ENCODE measurements around the gene XCL2.
"Not testable (repeated sequence)": the region's sequence is repeated elsewhere in the genome, so short reads cannot be mapped to it uniquely, and the experiment has no call there.

Gene XCL2, protein sequence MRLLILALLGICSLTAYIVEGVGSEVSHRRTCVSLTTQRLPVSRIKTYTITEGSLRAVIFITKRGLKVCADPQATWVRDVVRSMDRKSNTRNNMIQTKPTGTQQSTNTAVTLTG

DNA sequence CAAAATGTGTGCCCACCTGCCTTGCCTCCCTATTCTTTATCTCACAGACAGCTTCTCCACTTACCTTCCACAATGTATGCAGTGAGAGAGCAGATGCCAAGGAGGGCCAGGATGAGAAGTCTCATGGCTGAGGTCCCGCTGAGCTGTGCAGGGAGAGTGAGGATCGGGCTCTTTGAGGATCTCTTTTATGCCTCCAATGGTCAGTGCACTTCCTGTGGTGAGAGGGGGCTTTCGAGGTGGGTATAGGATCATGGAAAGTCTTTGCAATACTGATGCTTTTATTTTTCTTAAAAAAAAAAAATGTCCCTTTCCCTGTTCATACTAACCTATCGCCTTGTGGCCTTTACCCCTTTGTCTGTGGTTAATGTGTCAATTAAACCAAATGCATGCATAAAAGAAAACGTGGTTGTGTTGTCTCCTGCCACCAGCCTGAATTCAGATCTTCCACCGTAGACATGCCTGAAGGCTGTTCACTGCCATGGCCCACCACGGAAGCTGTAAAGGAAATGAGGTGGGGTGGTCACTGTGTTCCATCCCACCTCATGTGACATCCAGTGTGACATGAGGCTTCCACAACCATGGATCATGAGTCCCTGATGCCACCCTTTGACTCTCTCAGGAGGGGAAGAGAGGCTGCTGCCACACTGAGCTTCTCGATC, at the start of gene XCL2:
Gene XCL2, minus strand, starts transcription at position 158 of the 659 bp plus-strand sequence. Its CDS starts 33 bp downstream, at position 125.
- not testable (repeated sequence) for DNase-seq

DNA sequence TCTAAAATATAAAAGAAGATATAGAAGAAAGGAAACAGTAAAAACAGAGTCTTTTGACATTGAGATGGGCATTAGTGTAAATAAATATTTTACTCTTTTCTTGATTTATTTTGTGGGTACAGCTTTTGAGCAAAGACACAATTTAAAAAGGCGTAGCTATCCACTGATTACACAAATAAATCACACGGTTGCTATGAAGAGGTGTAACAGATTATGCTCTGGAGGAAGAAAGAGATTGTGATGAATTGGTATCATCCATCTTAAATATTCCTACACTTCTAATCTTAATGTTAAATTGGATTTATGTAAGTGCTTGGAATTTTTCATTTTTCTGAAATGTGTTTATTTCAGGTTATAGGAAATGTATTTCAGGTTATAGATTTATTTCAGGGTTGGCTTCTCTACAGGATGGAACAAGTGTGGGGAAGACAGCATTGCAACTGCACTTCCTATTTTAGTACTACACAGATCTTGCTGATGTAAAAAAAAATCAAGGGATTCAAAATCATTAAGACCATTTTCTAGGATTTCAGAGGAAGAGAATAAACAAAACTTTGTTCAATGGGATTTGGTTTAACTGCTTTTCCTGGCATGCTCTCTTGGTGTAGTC, 47.9 kb upstream of the XCL2 start:
- no peak for DNase-seq

DNA sequence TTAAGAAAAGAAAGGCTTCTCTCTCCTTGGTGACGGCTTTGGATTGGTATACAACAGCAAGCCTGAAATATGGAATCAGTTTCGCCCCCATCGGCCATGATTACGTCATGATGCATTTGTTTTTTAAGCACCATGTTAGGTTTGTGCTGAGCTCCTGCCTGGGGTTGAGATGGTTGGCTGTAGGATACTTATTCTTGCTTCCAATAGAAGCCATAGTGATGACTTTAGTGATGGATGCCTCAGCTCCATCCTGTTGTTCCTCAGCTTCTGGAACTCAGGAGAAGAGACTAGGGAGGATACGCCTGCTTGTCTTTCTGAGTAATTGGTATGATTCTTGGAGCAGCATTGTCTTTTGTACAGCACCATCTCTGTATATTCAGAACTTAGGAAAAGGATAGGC, 47.3 kb upstream of the XCL2 start:
- no peak for DNase-seq

GRCh38 chr1:168589167-168589566, 45.4 kb upstream of the XCL2 start:
- no peak for DNase-seq

DNA sequence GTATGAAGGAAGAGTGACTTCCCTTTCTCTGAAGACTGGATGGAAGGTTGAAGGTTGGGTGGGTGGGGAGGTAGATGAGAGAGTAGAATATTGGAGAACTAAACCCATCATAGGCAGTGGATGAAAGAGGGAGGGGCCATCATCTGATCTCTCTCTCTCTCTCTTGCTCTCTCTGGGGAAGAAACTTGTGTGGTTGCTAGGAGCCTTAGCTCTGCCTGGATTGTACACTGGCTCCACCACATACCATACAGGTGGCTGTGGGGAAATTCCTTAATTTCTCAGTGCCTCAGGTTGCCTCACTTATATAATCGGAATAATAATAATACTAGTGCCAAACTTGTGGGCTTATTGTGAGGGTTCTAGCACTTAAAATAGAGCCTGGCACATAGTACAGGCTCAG, 42.1 kb upstream of the XCL2 start:
- no peak for DNase-seq

DNA sequence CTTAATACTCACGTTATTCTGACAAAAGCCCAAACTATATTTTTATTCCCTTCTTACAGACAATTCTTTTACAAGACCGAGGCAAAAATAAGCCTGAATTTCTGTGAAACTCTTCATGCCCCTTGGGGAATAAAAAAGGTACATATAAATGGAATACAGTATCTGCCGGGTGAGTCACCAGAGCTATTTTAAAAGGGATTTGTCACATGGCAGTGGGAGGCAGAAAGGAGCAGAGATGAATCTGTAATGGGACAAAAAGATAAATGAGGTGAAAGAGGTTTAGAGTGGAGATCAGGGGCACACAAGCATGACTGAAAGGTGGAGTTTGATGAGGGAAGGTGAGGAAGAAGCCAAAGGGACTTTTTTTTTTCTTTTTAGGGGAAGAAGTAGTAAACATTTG, 41.4 kb upstream of the XCL2 start:
- DNase-seq, result no peak

- no peak for DNase-seq
Observed at GRCh38 chr1:168583571-168583970, 39.8 kb upstream of the XCL2 start.

- no peak for DNase-seq
Observed at GRCh38 chr1:168582688-168583336, 39.0 kb upstream of the XCL2 start.

DNA sequence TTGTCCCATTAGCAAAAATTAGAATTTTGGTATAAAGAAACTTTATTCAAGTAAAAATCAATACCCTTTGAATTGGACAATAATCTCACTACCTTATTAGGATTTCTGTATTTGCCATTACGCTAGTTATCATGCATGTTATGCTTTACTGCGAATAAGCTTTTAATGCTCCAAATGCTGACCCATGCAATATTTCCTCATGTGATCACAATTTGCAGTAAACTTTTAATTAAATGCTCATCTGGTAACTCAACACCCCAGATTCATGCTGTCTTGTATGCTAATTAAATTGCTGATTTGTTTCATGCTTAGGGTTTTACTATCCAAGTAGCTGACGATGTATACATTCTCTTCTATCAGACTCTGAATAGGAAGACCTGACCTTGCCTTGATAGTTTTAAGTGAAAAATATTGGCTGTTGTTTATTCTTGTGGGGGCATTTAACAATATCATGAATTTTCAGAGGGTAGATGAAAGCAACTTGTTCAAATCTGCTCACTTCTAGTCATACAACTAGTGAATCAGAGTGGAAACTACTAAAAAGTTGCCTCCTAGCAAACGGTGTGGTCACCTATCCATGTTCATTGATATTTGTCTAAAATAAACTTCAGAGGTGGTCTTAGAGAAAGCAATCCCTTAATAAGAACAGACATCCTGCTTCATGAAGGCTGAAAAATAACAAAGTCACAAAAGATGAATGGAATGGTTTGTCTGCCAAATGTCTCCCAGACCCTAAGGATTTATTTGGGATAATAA, 38.2 kb upstream of the XCL2 start:
- DNase-seq, result no peak

- DNase-seq, result not testable (repeated sequence)
Observed at GRCh38 chr1:168580991-168581390, 37.2 kb upstream of the XCL2 start.

- DNase-seq, result not testable (repeated sequence)
Observed at GRCh38 chr1:168580290-168580689, 36.5 kb upstream of the XCL2 start.

DNA sequence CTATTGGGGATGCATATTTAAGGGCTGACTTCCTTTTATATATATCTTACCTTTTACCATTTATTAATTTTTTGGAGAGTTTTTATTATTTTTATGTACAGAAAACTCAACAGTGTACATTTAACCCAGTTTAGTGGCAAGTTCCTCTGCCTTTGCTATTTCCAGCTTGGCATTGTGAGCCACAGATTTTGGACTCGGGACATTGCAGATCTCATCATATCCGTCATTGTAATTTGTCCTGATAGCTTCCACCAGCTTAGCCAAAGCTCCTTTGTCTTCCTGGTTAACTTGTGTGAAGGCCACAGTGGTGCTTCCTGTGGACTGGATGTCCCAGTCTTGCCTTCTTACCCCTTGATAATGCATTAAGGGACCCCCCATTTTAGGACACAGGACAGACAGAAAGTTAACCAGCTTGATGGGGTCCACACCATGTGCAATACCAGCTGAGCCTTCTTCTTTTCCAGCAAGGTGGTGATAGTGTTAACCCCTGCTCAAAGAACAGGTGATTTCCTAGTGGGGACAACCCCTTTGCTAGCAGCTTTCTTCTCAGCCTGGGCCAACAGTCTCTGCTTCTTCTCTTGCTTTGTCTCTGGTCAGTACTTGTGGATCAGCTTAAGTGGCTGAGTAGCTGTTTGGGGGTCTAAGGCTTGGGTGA, 34.9 kb upstream of the XCL2 start:
- not testable (repeated sequence) for DNase-seq

DNA sequence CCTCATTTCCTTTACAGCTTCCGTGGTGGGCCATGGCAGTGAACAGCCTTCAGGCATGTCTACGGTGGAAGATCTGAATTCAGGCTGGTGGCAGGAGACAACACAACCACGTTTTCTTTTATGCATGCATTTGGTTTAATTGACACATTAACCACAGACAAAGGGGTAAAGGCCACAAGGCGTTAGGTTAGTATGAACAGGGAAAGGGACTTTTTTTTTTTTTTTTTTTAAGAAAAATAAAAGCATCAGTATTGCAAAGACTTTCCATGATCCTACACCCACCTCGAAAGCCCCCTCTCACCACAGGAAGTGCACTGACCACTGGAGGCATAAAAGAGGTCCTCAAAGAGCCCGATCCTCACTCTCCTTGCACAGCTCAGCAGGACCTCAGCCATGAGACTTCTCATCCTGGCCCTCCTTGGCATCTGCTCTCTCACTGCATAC, 32.5 kb upstream of the XCL2 start, which contains the start of gene XCL1:
Gene XCL1, plus strand, starts transcription at position 361 of the 444 bp plus-strand sequence. Its CDS starts 33 bp downstream, at position 394.
- peak; percentile 30 for DNase-seq

DNA sequence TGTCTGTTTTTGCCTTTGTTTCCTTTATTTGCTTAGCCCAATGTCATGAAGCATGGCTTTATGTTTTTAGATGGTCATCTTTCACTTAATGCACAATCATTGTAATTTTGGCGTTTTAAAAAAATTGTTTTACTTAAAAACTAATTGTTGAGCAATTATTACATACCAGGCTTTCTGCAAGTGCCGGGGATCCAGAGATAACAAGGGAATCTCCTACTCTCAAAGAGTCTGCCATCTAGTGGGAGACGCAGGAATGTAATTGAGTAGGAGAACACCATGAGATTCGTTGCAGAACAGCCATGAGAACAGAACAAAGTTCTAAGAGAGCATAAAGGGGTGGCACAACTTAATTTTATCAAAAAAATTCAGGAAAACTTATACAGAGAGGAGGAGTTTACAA, 30.4 kb upstream of the XCL2 start:
- peak; percentile 56 for DNase-seq

- DNase-seq, result no peak
Observed at GRCh38 chr1:168572633-168573032, 28.8 kb upstream of the XCL2 start.

DNA sequence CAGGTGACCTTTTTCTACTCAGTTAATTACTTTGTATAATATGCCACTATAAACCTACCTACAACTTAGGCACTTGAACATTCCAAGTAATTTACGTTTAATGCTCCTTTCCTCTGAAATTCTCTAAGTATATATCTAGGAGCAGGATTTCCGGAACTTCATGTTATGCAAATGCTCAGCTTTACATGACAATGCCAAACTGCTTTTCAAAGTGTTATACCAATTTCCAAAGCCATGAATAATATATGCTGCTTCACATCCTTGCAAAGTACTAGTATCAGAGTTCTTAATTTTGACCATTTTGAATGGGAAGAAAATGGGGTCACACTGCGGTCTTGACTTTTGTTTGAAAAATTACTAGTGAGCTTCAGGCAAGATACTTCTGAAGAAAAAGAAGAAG, 26.9 kb upstream of the XCL2 start:
- DNase-seq, result no peak

- no peak for DNase-seq
Observed at GRCh38 chr1:168568346-168568745, 24.5 kb upstream of the XCL2 start.

DNA sequence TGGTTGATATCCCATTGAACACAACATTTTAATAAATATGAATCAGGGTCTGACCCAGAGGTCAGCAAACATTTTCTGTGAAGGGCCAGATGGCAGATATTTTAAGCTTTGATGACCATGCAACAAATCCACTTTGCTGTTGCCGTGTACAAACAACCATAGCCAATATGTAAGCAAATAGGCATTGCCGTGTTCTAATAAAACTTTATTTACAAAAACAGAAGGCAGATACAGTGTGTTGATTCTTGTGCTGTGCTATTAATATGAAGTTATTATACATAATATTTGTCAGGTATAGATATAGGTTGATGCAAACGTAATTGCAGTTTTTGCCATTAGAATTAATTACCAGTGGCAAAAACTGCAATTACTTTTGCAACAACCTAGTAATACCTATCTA, 23.8 kb upstream of the XCL2 start:
- DNase-seq, result no peak

- DNase-seq, result no peak
Observed at GRCh38 chr1:168567007-168567406, 23.2 kb upstream of the XCL2 start.

GRCh38 chr1:168565825-168566224, 22.0 kb upstream of the XCL2 start:
- no peak for DNase-seq

DNA sequence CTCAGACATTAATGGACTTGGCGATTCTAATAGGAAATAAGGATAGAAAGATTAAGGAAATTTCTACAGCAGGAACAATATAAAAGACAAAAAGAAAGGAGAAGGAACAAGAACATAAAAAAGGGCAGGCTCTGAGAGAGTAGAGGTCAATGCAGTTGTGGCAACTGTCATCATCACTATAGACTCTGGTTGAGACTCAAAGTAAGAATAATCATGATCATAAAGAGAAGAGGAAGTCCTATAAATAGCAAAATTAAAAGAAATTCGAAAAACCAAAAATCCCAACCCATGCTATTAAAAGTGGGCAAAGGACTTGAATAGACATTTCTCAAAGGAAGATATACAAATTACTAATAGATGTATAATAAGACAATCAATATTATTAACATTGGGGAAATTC, 18.2 kb upstream of the XCL2 start:
- DNase-seq, result no peak

DNA sequence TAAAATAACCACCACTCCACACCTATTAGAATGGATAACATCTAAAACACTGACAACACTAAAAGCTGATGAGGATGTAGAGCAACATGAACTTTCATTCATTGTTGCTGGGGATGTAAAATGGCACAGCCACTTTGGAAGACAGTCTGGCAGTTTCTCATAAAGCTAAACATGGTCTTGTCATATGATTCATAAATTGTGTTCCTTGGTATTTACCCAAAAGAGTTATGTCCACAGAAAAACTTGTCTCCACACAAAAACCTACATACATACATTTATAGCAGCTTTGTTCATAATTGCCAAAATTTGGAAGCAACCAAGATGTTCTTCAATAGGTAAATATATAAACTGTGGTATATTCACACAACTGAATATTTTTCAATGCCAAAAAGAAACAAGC, 16.6 kb upstream of the XCL2 start:
- DNase-seq, result no peak

GRCh38 chr1:168556647-168557046, 12.8 kb upstream of the XCL2 start:
- DNase-seq, result no peak
